Fibroblast of lung (primary cell): ENCODE measurements around the gene KRT36. TPM values are rescaled to one million over a fixed set of nuclear protein-coding genes. Genes with fewer than 3 reads are reported as not detected.

Source experiments
- DNase-seq, 2 donors: peaks; one replicate each; pipeline versions ENCODE4 v3.0.0 to v3.0.0-alpha.2; 2010; ENCODE audit warnings: low read depth in 2 of 2
- H2AFZ ChIP-seq: 2 replicates; pipeline ENCODE4 v1.5.1; 2012; ENCODE audit warnings: low read length, control low read depth, inconsistent platforms
- H3K27ac ChIP-seq: 2 replicates; pipeline ENCODE4 v1.5.1; 2011; ENCODE audit warnings: low read length, control low read depth; ENCODE audit not compliant: insufficient read depth
- H3K27me3 ChIP-seq: 2 replicates; pipeline ENCODE4 v1.5.1; 2011; ENCODE audit warnings: mild to moderate bottlenecking, low read length; ENCODE audit not compliant: control insufficient read depth, insufficient read depth
- H3K36me3 ChIP-seq: 2 replicates; pipeline ENCODE4 v1.5.1; 2011; ENCODE audit warnings: low read length; ENCODE audit not compliant: control insufficient read depth, insufficient read depth
- H3K4me1 ChIP-seq: 2 replicates; pipeline ENCODE4 v1.5.1; 2011; ENCODE audit warnings: low read length; ENCODE audit not compliant: control insufficient read depth, insufficient read depth; ENCODE audit errors: extremely low read depth
- H3K4me2 ChIP-seq: 2 replicates; pipeline ENCODE4 v1.5.1; 2011; ENCODE audit warnings: low read length, control low read depth; ENCODE audit not compliant: insufficient read depth; ENCODE audit errors: extremely low read depth
- H3K4me3 ChIP-seq, 4 experiments: fragments of 200-600 bp in 1 of 4; sonication (generic) in 1 of 4; replicated peaks in 1 of 4; 2 replicates each; pipeline ENCODE4 v1.5.1; 2011 to 2016; ENCODE audit warnings: low read length in 4 of 4, low read depth in 3 of 4, mild to moderate bottlenecking in 3 of 4, control low read depth in 2 of 4, inconsistent platforms in 1 of 4, mixed read lengths in 1 of 4; ENCODE audit not compliant: insufficient read depth in 1 of 4; ENCODE audit errors: control extremely low read depth in 1 of 4
- H3K79me2 ChIP-seq: 2 replicates; pipeline ENCODE4 v1.5.1; 2012; ENCODE audit warnings: mild to moderate bottlenecking, low read length, inconsistent platforms; ENCODE audit not compliant: control insufficient read depth, insufficient read depth
- H3K9ac ChIP-seq: 2 replicates; pipeline ENCODE4 v1.5.1; 2011; ENCODE audit warnings: mild to moderate bottlenecking, low read length, control low read depth; ENCODE audit not compliant: insufficient read depth
- H3K9me3 ChIP-seq: 2 replicates; pipeline ENCODE4 v1.5.1; 2012; ENCODE audit warnings: low read depth, low read length; ENCODE audit not compliant: control insufficient read depth, insufficient read depth
- H4K20me1 ChIP-seq: 2 replicates; pipeline ENCODE4 v1.5.1; 2011; ENCODE audit warnings: low read length; ENCODE audit not compliant: control insufficient read depth, insufficient read depth; ENCODE audit errors: extremely low read depth
- CTCF ChIP-seq, 2 donors: IDR thresholded peaks in 1 of 2; conservative IDR thresholded peaks in 1 of 2; 1 replicate in 1 of 2; 2 replicates in 1 of 2; pipeline ENCODE4 v1.5.1; 2011 to 2012; ENCODE audit warnings: low read length in 2 of 2, control low read depth in 1 of 2, inconsistent platforms in 1 of 2, low read depth in 1 of 2, mild to moderate bottlenecking in 1 of 2
- EZH2 ChIP-seq: IDR thresholded peaks from 2 replicates; pipeline ENCODE4 v1.5.1; 2012; ENCODE audit warnings: low read length, control low read depth, mild to moderate bottlenecking; ENCODE audit errors: missing control alignments
- polyA plus RNA-seq, 2 donors: library from polyadenylated mRNA; depleted of rRNA in 1 of 2; stranded (reverse) in 1 of 2; unstranded in 1 of 2; fragments of >200 nt; gene quantifications; 2 replicates each; pipeline ENCODE4 v1.2.1, GENCODE V29; 2011 to 2012; ENCODE audit warnings: missing spikeins in 1 of 2
- total RNA-seq: library from RNA; depleted of rRNA; stranded (reverse); fragments of >200 nt; gene quantifications from 2 replicates; pipeline ENCODE4 v1.2.1, GENCODE V29; 2014

The KRT36 gene
- total and polyA plus RNA-seq, 2 donors (not counting 1 experiment from before 2014, with no cell fraction given) = 0.03 TPM; not detected in 1

GRCh38 chr17:41513168-41513547 lies 23.4 kb upstream of the KRT36 start:
- DNase-seq = no peak
- Histone ChIP-seq H4K20me1 (no peaks in the 10 kb centered on the region), H3K9ac (no peak overlapping the region), H3K27me3 (no peaks in the 10 kb centered on the region), H3K79me2 (no peaks in the 10 kb centered on the region), H3K27ac (no peak overlapping the region), H3K4me1 (no peaks in the 10 kb centered on the region), H3K4me2 (no peak overlapping the region), H2AFZ (no peak overlapping the region), H3K9me3 (no peaks in the 10 kb centered on the region), H3K36me3 (no peaks in the 10 kb centered on the region), H3K4me3 (no peak overlapping the region)
- TF ChIP-seq CTCF (conservative IDR thresholded peaks at IDR 0.05 in 1 of 2, IDR thresholded peaks at IDR 0.05 in 1 of 2; ENCODE audit: low read depth in 1 of 2, low read length in 2 of 2) (no peak), EZH2 (no peak)

- TF ChIP-seq EZH2 = no peak
- TF ChIP-seq CTCF (conservative IDR thresholded peaks at IDR 0.05 in 1 of 2, IDR thresholded peaks at IDR 0.05 in 1 of 2; ENCODE audit: low read depth in 1 of 2, low read length in 2 of 2) = no peak
- Histone ChIP-seq H3K4me2 (no peak overlapping the region), H3K36me3 (no peaks in the 10 kb centered on the region), H3K27me3 (no peaks in the 10 kb centered on the region), H3K4me1 (no peaks in the 10 kb centered on the region), H3K79me2 (no peaks in the 10 kb centered on the region), H3K27ac (no peak overlapping the region), H4K20me1 (no peaks in the 10 kb centered on the region), H3K9me3 (no peaks in the 10 kb centered on the region), H3K9ac (no peak overlapping the region), H3K4me3 (no peak overlapping the region), H2AFZ (no peak overlapping the region)
- no peak for DNase-seq
Measured at GRCh38 chr17:41512546-41513167, 22.9 kb upstream of the KRT36 start.

GRCh38 chr17:41511716-41512115 lies 22.0 kb upstream of the KRT36 start:
- Histone ChIP-seq H3K27ac (no peak overlapping the region), H3K4me1 (no peaks in the 10 kb centered on the region), H3K79me2 (no peaks in the 10 kb centered on the region), H3K9me3 (no peaks in the 10 kb centered on the region), H3K4me3 (no peak overlapping the region), H3K9ac (no peak overlapping the region), H3K36me3 (no peaks in the 10 kb centered on the region), H2AFZ (no peak overlapping the region), H4K20me1 (no peaks in the 10 kb centered on the region), H3K4me2 (no peak overlapping the region), H3K27me3 (no peaks in the 10 kb centered on the region)
- DNase-seq = no peak
- TF ChIP-seq EZH2 = no peak
- TF ChIP-seq CTCF (conservative IDR thresholded peaks at IDR 0.05 in 1 of 2, IDR thresholded peaks at IDR 0.05 in 1 of 2; ENCODE audit: low read depth in 1 of 2, low read length in 2 of 2) = no peak
